ENCODE data around the gene PCDHGB4. TPM values are rescaled to one million over a fixed set of nuclear protein-coding genes. Genes with fewer than 3 reads are reported as not detected.

PCDHGB4 gene
- total RNA-seq, 1 donor, result 17.4 TPM

GRCh38 chr5:141419074-141419880 is 31.8 kb downstream of the PCDHGB4 start:
- DNase-seq (ENCODE audit: low read depth), result no peak
- no peak for TF ChIP-seq CTCF (IDR thresholded peaks at IDR 0.05; ENCODE audit: insufficient read depth, low read length)
- H3K4me3 ChIP-seq (ENCODE audit: low read depth, low read length), result peak overlapping the region; percentile 25

- DNase-seq (ENCODE audit: low read depth), result peak; percentile 84
- TF ChIP-seq CTCF (IDR thresholded peaks at IDR 0.05; ENCODE audit: insufficient read depth, low read length), result peak; percentile 75
- H3K4me3 ChIP-seq (ENCODE audit: low read depth, low read length), result peak within 1 kb of the TSS; percentile 71
Measured at GRCh38 chr5:141420855-141421488, 33.5 kb downstream of the PCDHGB4 start, which contains the start of gene PCDHGA11. Gene PCDHGA11, plus strand, starts transcription at chr5:141421051. Its CDS starts 177 bp downstream, at chr5:141421228.

- peak; percentile 45 for DNase-seq (ENCODE audit: low read depth)
- H3K4me3 ChIP-seq (ENCODE audit: low read depth, low read length), result peak overlapping the region; percentile 71
- TF ChIP-seq CTCF (IDR thresholded peaks at IDR 0.05; ENCODE audit: insufficient read depth, low read length), result no peak
Measured at GRCh38 chr5:141421489-141421855, 34.0 kb downstream of the PCDHGB4 start.

- no peak for DNase-seq (ENCODE audit: low read depth)
- H3K4me3 ChIP-seq (ENCODE audit: low read depth, low read length), result peak overlapping the region; percentile 13
- TF ChIP-seq CTCF (IDR thresholded peaks at IDR 0.05; ENCODE audit: insufficient read depth, low read length), result no peak
Measured at GRCh38 chr5:141422742-141423291, 35.3 kb downstream of the PCDHGB4 start.

- TF ChIP-seq CTCF (IDR thresholded peaks at IDR 0.05; ENCODE audit: insufficient read depth, low read length), result no peak
- H3K4me3 ChIP-seq (ENCODE audit: low read depth, low read length), result no peak overlapping the region
- DNase-seq (ENCODE audit: low read depth), result no peak
Measured at GRCh38 chr5:141427783-141428426, 40.4 kb downstream of the PCDHGB4 start.

- H3K4me3 ChIP-seq (ENCODE audit: low read depth, low read length), result peak within 1 kb of the TSS; percentile 69
- peak; percentile 97 for DNase-seq (ENCODE audit: low read depth)
- TF ChIP-seq CTCF (IDR thresholded peaks at IDR 0.05; ENCODE audit: insufficient read depth, low read length), result peak; percentile 75
Measured at GRCh38 chr5:141430332-141431113, 43.0 kb downstream of the PCDHGB4 start, which contains the start of gene PCDHGA12. Gene PCDHGA12, plus strand, starts transcription at chr5:141430507. Its CDS starts 253 bp downstream, at chr5:141430760.

Measured in fibroblast of the aortic adventitia (primary cell).